Trophoblast cell (in vitro differentiated cells and primary cell): Measurements from ENCODE around the gene MAML2.
"Not testable (repeated sequence)": the region's sequence is repeated elsewhere in the genome, so short reads cannot be mapped to it uniquely, and the experiment has no call there.

Experiments
- DNase-seq, 2 donors: peaks; one replicate each; pipeline ENCODE4 v3.0.0-alpha.2; 2016
- H2AFZ ChIP-seq: 2 replicates; pipeline ENCODE4 v1.6.1; 2013; ENCODE audit warnings: low read length, moderate library complexity, mild to moderate bottlenecking; ENCODE audit not compliant: insufficient read depth, poor library complexity
- H2AK5ac ChIP-seq: 2 replicates; pipeline ENCODE4 v1.6.1; 2013; ENCODE audit warnings: mild to moderate bottlenecking, low read length
- H2BK120ac ChIP-seq: 2 replicates; pipeline ENCODE4 v1.6.1; 2013; ENCODE audit warnings: low read length, mild to moderate bottlenecking, moderate library complexity; ENCODE audit not compliant: insufficient read depth, poor library complexity
- H2BK12ac ChIP-seq: 2 replicates; pipeline ENCODE4 v1.6.1; 2013; ENCODE audit warnings: mild to moderate bottlenecking, low read length, moderate library complexity
- H2BK5ac ChIP-seq: 2 replicates; pipeline ENCODE4 v1.6.1; 2013; ENCODE audit warnings: low read length, low read depth, moderate library complexity, mild to moderate bottlenecking; ENCODE audit not compliant: poor library complexity
- H3K14ac ChIP-seq: 2 replicates; pipeline ENCODE4 v1.6.1; 2013; ENCODE audit warnings: mild to moderate bottlenecking, low read length
- H3K18ac ChIP-seq: 2 replicates; pipeline ENCODE4 v1.6.1; 2013; ENCODE audit warnings: mild to moderate bottlenecking, low read length
- H3K23ac ChIP-seq: 2 replicates; pipeline ENCODE4 v1.6.1; 2013; ENCODE audit warnings: low read length
- H3K27ac ChIP-seq: 2 replicates; pipeline ENCODE4 v1.5.1; 2013; ENCODE audit warnings: low read depth, mild to moderate bottlenecking, inconsistent platforms, low read length, moderate library complexity
- H3K27me3 ChIP-seq: 2 replicates; pipeline ENCODE4 v1.6.1; 2013; ENCODE audit warnings: inconsistent platforms, mild to moderate bottlenecking, low read length, moderate library complexity; ENCODE audit not compliant: insufficient read depth
- H3K36me3 ChIP-seq, 2 experiments: 1 replicate in 1 of 2; 2 replicates in 1 of 2; pipeline ENCODE4 v1.6.1; 2013; ENCODE audit warnings: low read length in 2 of 2, mild to moderate bottlenecking in 2 of 2, moderate library complexity in 1 of 2; ENCODE audit not compliant: insufficient read depth in 2 of 2, control insufficient read depth in 1 of 2
- H3K4ac ChIP-seq: 2 replicates; pipeline ENCODE4 v1.6.1; 2013; ENCODE audit warnings: low read depth, mild to moderate bottlenecking, low read length, moderate library complexity
- H3K4me1 ChIP-seq, 2 experiments: 1 replicate in 1 of 2; 2 replicates in 1 of 2; pipeline ENCODE4 v1.6.1; 2013; ENCODE audit warnings: low read length in 2 of 2, mild to moderate bottlenecking in 2 of 2, moderate library complexity in 1 of 2; ENCODE audit not compliant: insufficient read depth in 2 of 2, control insufficient read depth in 1 of 2
- H3K4me2 ChIP-seq: 2 replicates; pipeline ENCODE4 v1.6.1; 2013; ENCODE audit warnings: inconsistent platforms, mild to moderate bottlenecking, low read length, moderate library complexity
- H3K4me3 ChIP-seq: 2 replicates; pipeline ENCODE4 v1.5.1; 2013; ENCODE audit warnings: mild to moderate bottlenecking, low read depth, low read length, inconsistent platforms
- H3K79me1 ChIP-seq: one replicate; pipeline ENCODE4 v1.6.1; 2013; ENCODE audit warnings: low read length
- H3K79me2 ChIP-seq: 2 replicates; pipeline ENCODE4 v1.6.1; 2013; ENCODE audit warnings: low read length, mild to moderate bottlenecking; ENCODE audit not compliant: control insufficient read depth, insufficient read depth, poor library complexity
- H3K9ac ChIP-seq: 2 replicates; pipeline ENCODE4 v1.6.1; 2013; ENCODE audit warnings: mild to moderate bottlenecking, low read length
- H3K9me3 ChIP-seq: 2 replicates; pipeline ENCODE4 v1.6.1; 2013; ENCODE audit warnings: low read depth, mild to moderate bottlenecking, control low read depth, inconsistent platforms, low read length; ENCODE audit not compliant: insufficient read depth
- H4K12ac ChIP-seq: 2 replicates; pipeline ENCODE4 v1.6.1; 2013; ENCODE audit warnings: low read depth, mild to moderate bottlenecking, low read length, moderate library complexity
- H4K8ac ChIP-seq: 2 replicates; pipeline ENCODE4 v1.6.1; 2013; ENCODE audit warnings: low read depth, mild to moderate bottlenecking, low read length, moderate library complexity
- H4K91ac ChIP-seq: one replicate; pipeline ENCODE4 v1.6.1; 2013; ENCODE audit warnings: low read depth, mild to moderate bottlenecking, low read length, moderate library complexity
- WGBS: extraction: QIAGEN DNeasy Blood & Tissue Kit; methylation state at CpG from one replicate; pipeline ENCODE4 v1.1.7; 2013; ENCODE audit warnings: missing lambda C conversion rate; ENCODE audit not compliant: insufficient read length, insufficient coverage; ENCODE audit errors: extremely low coverage; 5-methylcytosine and 5-hydroxymethylcytosine counted together

The MAML2 gene

DNA sequence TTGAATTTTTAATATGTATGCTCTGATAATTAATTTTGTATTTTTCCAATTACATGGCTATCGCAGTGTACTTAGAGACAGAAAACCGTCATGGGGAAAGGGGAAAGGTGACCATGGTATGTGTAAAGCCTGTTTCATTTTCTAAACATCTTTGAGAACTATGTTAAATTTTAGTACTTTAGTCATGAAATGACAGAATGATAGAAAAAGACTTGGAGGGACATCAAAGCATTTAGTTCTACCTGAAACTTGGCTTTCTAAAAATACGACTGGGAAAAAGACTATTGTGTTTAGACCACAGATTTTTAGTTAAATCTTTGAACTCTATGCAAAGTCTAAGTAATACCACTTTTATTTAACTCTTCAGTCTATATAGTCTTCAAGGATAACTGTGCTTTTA, 54.1 kb downstream of the MAML2 start:
- H2BK120ac ChIP-seq: no peak overlapping the region
- no peak overlapping the region for H3K23ac ChIP-seq
- H3K4me2 ChIP-seq: no peak overlapping the region
- no CpG with 5 or more reads among the region's 3 CpGs for WGBS
- H3K27me3 ChIP-seq: no peaks in the 10 kb centered on the region
- no peaks in the 10 kb centered on the region for H3K79me1 ChIP-seq
- no peak overlapping the region for H4K12ac ChIP-seq
- no peak overlapping the region for H4K91ac ChIP-seq
- H3K9me3 ChIP-seq: no peaks in the 10 kb centered on the region
- H2AK5ac ChIP-seq: no peak overlapping the region
- no peak overlapping the region for H3K4ac ChIP-seq
- H3K79me2 ChIP-seq: no peaks in the 10 kb centered on the region
- H4K8ac ChIP-seq: no peak overlapping the region
- H3K27ac ChIP-seq: no peak overlapping the region
- no peak overlapping the region for H2AFZ ChIP-seq
- no peak overlapping the region for H3K18ac ChIP-seq
- H2BK5ac ChIP-seq: no peak overlapping the region
- DNase-seq: no peak
- no peak overlapping the region for H3K14ac ChIP-seq
- no peak overlapping the region for H3K4me3 ChIP-seq
- no peak overlapping the region for H3K9ac ChIP-seq
- peaks cover 2 to 3% of the 10 kb centered on the region in 2 experiments for H3K36me3 ChIP-seq
- no peaks in the 10 kb centered on the region for H3K4me1 ChIP-seq
- H2BK12ac ChIP-seq: no peak overlapping the region

DNA sequence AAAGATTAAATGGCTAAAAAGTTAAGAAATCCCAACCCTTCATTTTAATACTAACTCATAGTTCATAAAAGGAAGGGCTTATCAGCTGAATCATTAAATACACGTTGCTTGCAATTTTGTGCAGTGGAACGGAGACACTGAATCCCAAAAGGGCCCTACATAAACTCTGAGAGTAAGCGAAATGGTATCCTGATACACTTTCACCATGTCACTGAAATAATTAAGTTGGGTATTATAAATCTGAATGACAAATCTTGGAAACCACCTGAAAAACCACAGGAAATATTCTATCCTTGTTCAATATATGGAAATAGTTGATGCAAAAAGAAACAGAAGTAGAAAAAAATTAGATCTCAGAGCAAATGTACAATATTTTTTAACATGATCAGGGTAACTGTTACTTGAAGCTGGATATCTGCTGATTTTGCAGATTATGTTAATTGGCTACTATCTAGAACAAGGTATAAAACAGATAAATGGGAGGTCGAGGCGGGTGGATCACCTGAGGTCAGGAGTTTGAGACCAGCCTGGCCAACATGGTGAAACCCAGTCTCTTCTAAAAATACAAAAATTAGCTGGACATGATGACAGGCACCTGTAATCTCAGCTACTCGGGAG, 55.1 kb downstream of the MAML2 start:
- no CpG with 5 or more reads among the region's 6 CpGs for WGBS
- Histone ChIP-seq H3K9ac (no peak overlapping the region), H3K23ac (no peak overlapping the region), H3K79me1 (no peaks in the 10 kb centered on the region), H3K14ac (no peak overlapping the region), H3K27me3 (no peaks in the 10 kb centered on the region), H3K4me1 (no peaks in the 10 kb centered on the region), H3K18ac (no peak overlapping the region), H3K27ac (no peak overlapping the region), H2AFZ (no peak overlapping the region), H3K36me3 (peaks cover 2 to 3% of the 10 kb centered on the region in 2 experiments), H4K8ac (no peak overlapping the region), H4K91ac (no peak overlapping the region), H2BK5ac (no peak overlapping the region), H3K4ac (no peak overlapping the region), H2BK12ac (no peak overlapping the region), H4K12ac (no peak overlapping the region), H3K79me2 (no peaks in the 10 kb centered on the region), H2BK120ac (no peak overlapping the region), H3K9me3 (no peaks in the 10 kb centered on the region), H3K4me3 (no peak overlapping the region), H3K4me2 (no peak overlapping the region), H2AK5ac (no peak overlapping the region)
- DNase-seq: no peak

GRCh38 chr11:96285985-96286384, 57.0 kb downstream of the MAML2 start:
- not testable (repeated sequence) for H3K27me3 ChIP-seq, H2BK5ac ChIP-seq, H3K79me1 ChIP-seq, H4K8ac ChIP-seq, H3K79me2 ChIP-seq, DNase-seq, H3K4me2 ChIP-seq, H3K36me3 ChIP-seq, H2BK12ac ChIP-seq, H3K4me3 ChIP-seq, H3K9ac ChIP-seq, H4K12ac ChIP-seq, H3K4ac ChIP-seq, H3K14ac ChIP-seq, H2AK5ac ChIP-seq, H3K4me1 ChIP-seq, H3K9me3 ChIP-seq, H4K91ac ChIP-seq, H2AFZ ChIP-seq, H3K18ac ChIP-seq, H3K23ac ChIP-seq, H3K27ac ChIP-seq, H2BK120ac ChIP-seq
- no CpG with 5 or more reads among the region's 6 CpGs for whole genome bisulfite sequencing

DNA sequence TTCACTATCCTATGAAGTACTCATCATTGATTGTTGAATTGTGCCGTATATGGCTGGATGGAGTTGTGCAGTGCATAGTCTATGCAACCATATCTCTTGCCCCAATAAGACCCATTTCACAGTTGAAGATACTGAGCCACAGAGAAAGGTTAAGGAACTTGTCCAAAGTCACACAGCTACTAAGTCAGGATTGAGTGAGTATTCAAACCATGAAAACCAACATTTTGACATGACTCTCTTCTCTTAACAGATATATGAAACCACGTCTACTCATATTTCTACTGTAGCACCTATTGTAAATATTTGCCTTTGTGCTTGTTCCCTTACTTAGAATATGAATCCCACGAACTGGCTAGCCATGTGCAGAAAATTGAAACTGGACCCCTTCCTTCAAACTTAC, 58.1 kb downstream of the MAML2 start:
- no peak overlapping the region for H4K8ac ChIP-seq
- no peak overlapping the region for H4K12ac ChIP-seq
- no peaks in the 10 kb centered on the region for H3K27me3 ChIP-seq
- no peaks in the 10 kb centered on the region for H3K9me3 ChIP-seq
- no peak overlapping the region for H3K14ac ChIP-seq
- H3K4me2 ChIP-seq: no peak overlapping the region
- peaks cover 1 to 6% of the 10 kb centered on the region in 2 experiments for H3K36me3 ChIP-seq
- H4K91ac ChIP-seq: no peak overlapping the region
- WGBS: no CpG with 5 or more reads among the region's 3 CpGs
- H2BK120ac ChIP-seq: no peak overlapping the region
- no peak overlapping the region for H2AK5ac ChIP-seq
- peaks cover 3% of the 10 kb centered on the region for H3K79me2 ChIP-seq
- no peak overlapping the region for H3K4ac ChIP-seq
- peaks cover 2 to 3% of the 10 kb centered on the region in 2 experiments for H3K4me1 ChIP-seq
- no peaks in the 10 kb centered on the region for H3K79me1 ChIP-seq
- no peak overlapping the region for H2AFZ ChIP-seq
- DNase-seq: no peak
- H3K23ac ChIP-seq: no peak overlapping the region
- no peak overlapping the region for H2BK5ac ChIP-seq
- no peak overlapping the region for H3K18ac ChIP-seq
- no peak overlapping the region for H3K9ac ChIP-seq
- no peak overlapping the region for H3K4me3 ChIP-seq
- no peak overlapping the region for H3K27ac ChIP-seq
- no peak overlapping the region for H2BK12ac ChIP-seq
